ENCODE measurements around the gene ZBTB7C. TPM values are rescaled to one million over a fixed set of nuclear protein-coding genes. Genes with fewer than 3 reads are reported as not detected.

The ZBTB7C gene
- total and polyA plus RNA-seq, 9 of the 15 experiments (the other 6 are each of a cell fraction or from before 2014, with no cell fraction given) = not detected

DNA sequence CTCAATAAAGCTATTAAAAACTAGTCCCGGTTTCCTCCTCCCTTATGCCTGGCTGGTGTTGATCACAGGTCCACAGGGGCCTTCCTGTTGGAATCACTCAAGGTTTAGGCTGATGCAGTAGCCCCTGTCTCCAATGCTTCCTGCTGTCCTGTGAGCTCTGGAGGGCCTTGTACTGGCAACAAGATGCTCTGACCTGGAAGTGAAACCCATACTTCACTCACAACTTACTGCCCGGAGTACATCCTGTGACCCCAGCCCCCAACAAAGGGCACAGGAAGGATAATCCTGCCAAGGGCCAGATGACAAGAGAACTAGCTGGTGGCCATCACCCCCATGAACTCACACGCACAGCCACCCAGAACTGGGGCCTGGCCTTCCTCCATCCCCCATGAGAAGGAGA, 50.3 kb downstream of the ZBTB7C start:
- 4% methylated on average over 3 of the region's 3 CpGs for WGBS (ENCODE audit: insufficient coverage, low coverage, missing lambda C conversion rate)
- Histone ChIP-seq H3K79me2 (ENCODE audit: control insufficient read depth, insufficient read depth, low read length) (no peaks in the 10 kb centered on the region), H3K9me1 (ENCODE audit: control insufficient read depth, insufficient read depth, low read length) (no peaks in the 10 kb centered on the region), H3K36me3 (ENCODE audit: control insufficient read depth, insufficient read depth, low read length) (no peaks in the 10 kb centered on the region), H3K27me3 (ENCODE audit: control insufficient read depth in 2 of 2, insufficient read depth in 2 of 2, low read length in 2 of 2) (peaks cover 0 to 15% of the 10 kb centered on the region in 2 experiments; a peak in 1 of 5 replicates), H3K4me3 (no peak overlapping the region), H4K20me1 (replicated peaks; ENCODE audit: control insufficient read depth, insufficient read depth, low read length) (no peaks in the 10 kb centered on the region), H3K4me1 (replicated peaks in 1 of 2; ENCODE audit: control insufficient read depth in 2 of 2, insufficient read depth in 2 of 2, low read length in 2 of 2) (no peaks in the 10 kb centered on the region), H3K9ac (ENCODE audit: insufficient read depth in 1 of 2, low read depth in 2 of 2, low read length in 2 of 2) (no peak overlapping the region), H3K4me2 (ENCODE audit: insufficient read depth, low read length) (no peak overlapping the region), H3K9me3 (replicated peaks; ENCODE audit: control insufficient read depth, insufficient read depth, low read depth, low read length) (no peaks in the 10 kb centered on the region), H2AFZ (ENCODE audit: low read depth, low read length) (no peak overlapping the region), H3K27ac (ENCODE audit: extremely low read depth, low read depth, low read length) (no peak overlapping the region)
- ATAC-seq (no peak), FAIRE-seq (no peak), DNase-seq (ENCODE audit: extremely low read depth in 1 of 4, low spot score in 3 of 4) (no peak)
- POLR2A ChIA-PET = no interaction called here
- BruUV-seq (replicated peaks) = no TSS peak
- CTCF ChIA-PET (ENCODE audit: low intra/inter-chr PET ratio) = no interaction called here
- in situ Hi-C loops (cut with MboI) (no loop called here), intact Hi-C loops (cut with micrococcal nuclease) (no loop called here)
- TF ChIP-seq ID3 (CRISPR knock-in tag; IDR thresholded peaks at IDR 0.05) (no peak), ID3 (tag; IDR thresholded peaks at IDR 0.05) (no peak), DMBX1 (CRISPR knock-in tag; IDR thresholded peaks at IDR 0.05; ENCODE audit: borderline replicate concordance) (no peak), RB1 (IDR thresholded peaks at IDR 0.05; ENCODE audit: low read depth) (no peak), ELF2 (CRISPR knock-in tag; IDR thresholded peaks at IDR 0.05) (no peak), PRMT5 (CRISPR knock-in tag; IDR thresholded peaks at IDR 0.05) (no peak), ZNF324 (CRISPR knock-in tag; IDR thresholded peaks at IDR 0.05) (no peak), ELF1 (tag; IDR thresholded peaks at IDR 0.05) (no peak), NR4A1 (CRISPR knock-in tag; IDR thresholded peaks at IDR 0.05) (no peak), NR4A1 (tag; IDR thresholded peaks at IDR 0.05) (no peak), BCL6 (CRISPR knock-in tag; IDR thresholded peaks at IDR 0.05) (no peak), SNIP1 (IDR thresholded peaks at IDR 0.05; ENCODE audit: low read depth) (no peak), HOMEZ (CRISPR knock-in tag; IDR thresholded peaks at IDR 0.05) (no peak), FOXA3 (CRISPR knock-in tag; conservative IDR thresholded peaks at IDR 0.05 in 1 of 2, IDR thresholded peaks at IDR 0.05 in 1 of 2) (no peak), TEAD2 (tag; IDR thresholded peaks at IDR 0.05) (no peak), YBX1 (IDR thresholded peaks at IDR 0.05) (no peak), MCM3 (IDR thresholded peaks at IDR 0.05) (no peak), ZNF518B (CRISPR knock-in tag; IDR thresholded peaks at IDR 0.05) (no peak)
- TF ChIP-seq, protein P1, sequence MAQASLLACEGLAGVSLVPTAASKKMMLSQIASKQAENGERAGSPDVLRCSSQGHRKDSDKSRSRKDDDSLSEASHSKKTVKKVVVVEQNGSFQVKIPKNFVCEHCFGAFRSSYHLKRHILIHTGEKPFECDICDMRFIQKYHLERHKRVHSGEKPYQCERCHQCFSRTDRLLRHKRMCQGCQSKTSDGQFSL (CRISPR knock-in tag; IDR thresholded peaks at IDR 0.05) = no peak
- TF ChIP-seq, protein P1 (tag; IDR thresholded peaks at IDR 0.05) = no peak

Measured in K562 (cell line).